Loucy (cell line): ENCODE measurements around the gene SPATA24.

Source experiments
- H2AFZ ChIP-seq: fragments of 200-600 bp; sonication (generic); 2 replicates; pipeline ENCODE4 v1.6.0; 2016; ENCODE audit warnings: antibody characterized with exemption, mild to moderate bottlenecking, low read length, moderate library complexity
- H3F3A ChIP-seq: fragments of 200-600 bp; 2 replicates; pipeline ENCODE4 v1.6.0; 2016; ENCODE audit warnings: antibody characterized with exemption, low read depth, mild to moderate bottlenecking
- H3K27me3 ChIP-seq: fragments of 200-600 bp; sonication (generic); 2 replicates; pipeline ENCODE4 v1.6.1; 2014; ENCODE audit warnings: low read length, mild to moderate bottlenecking; ENCODE audit not compliant: insufficient read depth, poor library complexity, severe bottlenecking
- H3K36me3 ChIP-seq: fragments of 200-600 bp; sonication (generic); 2 replicates; pipeline ENCODE4 v1.6.1; 2016; ENCODE audit warnings: low read length; ENCODE audit not compliant: insufficient read depth
- H3K4me1 ChIP-seq: fragments of 200-600 bp; sonication (generic); 2 replicates; pipeline ENCODE4 v1.5.1; 2014; ENCODE audit warnings: low read length, mild to moderate bottlenecking; ENCODE audit not compliant: insufficient read depth, poor library complexity, severe bottlenecking
- H3K4me2 ChIP-seq: fragments of 200-600 bp; sonication (generic); 2 replicates; pipeline ENCODE4 v1.6.0; 2014; ENCODE audit warnings: antibody characterized with exemption, low read length, low read depth, mild to moderate bottlenecking; ENCODE audit not compliant: poor library complexity, severe bottlenecking
- H3K4me3 ChIP-seq: fragments of 200-600 bp; sonication (generic); 2 replicates; pipeline ENCODE4 v1.5.1; 2014; ENCODE audit warnings: low read length, mild to moderate bottlenecking, mixed read lengths; ENCODE audit not compliant: poor library complexity, severe bottlenecking
- H3K79me2 ChIP-seq: fragments of 200-600 bp; sonication (generic); 2 replicates; pipeline ENCODE4 v1.6.1; 2014; ENCODE audit warnings: low read length; ENCODE audit not compliant: insufficient read depth
- H3K9ac ChIP-seq: fragments of 200-600 bp; sonication (generic); 2 replicates; pipeline ENCODE4 v1.6.0; 2014; ENCODE audit warnings: mild to moderate bottlenecking, low read depth, low read length, moderate library complexity; ENCODE audit not compliant: poor library complexity, severe bottlenecking
- H3K9me2 ChIP-seq: fragments of 200-600 bp; sonication (generic); replicated peaks from 2 replicates; pipeline ENCODE4 v1.6.1; 2016; ENCODE audit warnings: low read depth, low read length, mixed read lengths
- H3K9me3 ChIP-seq: fragments of 200-600 bp; sonication (generic); 2 replicates; pipeline ENCODE4 v1.6.1; 2014; ENCODE audit warnings: mild to moderate bottlenecking, antibody characterized with exemption, low read length, low read depth; ENCODE audit not compliant: insufficient read depth
- H4K20me1 ChIP-seq: fragments of 200-600 bp; sonication (generic); 2 replicates; pipeline ENCODE4 v1.6.0; 2014; ENCODE audit warnings: antibody characterized with exemption, low read length, mild to moderate bottlenecking; ENCODE audit not compliant: insufficient read depth, poor library complexity, severe bottlenecking
- CTCF ChIP-seq: fragments of 200-600 bp; sonication (generic); conservative IDR thresholded peaks from 2 replicates; pipeline ENCODE4 v1.5.1; 2014; ENCODE audit warnings: mild to moderate bottlenecking, antibody characterized with exemption, low read length
- EZH2phosphoT487 ChIP-seq: fragments of 200-600 bp; IDR thresholded peaks from 2 replicates; pipeline ENCODE4 v1.6.1; 2018; ENCODE audit warnings: antibody characterized with exemption, mild to moderate bottlenecking, moderate library complexity, borderline replicate concordance

SPATA24 gene

GRCh38 chr5:139397921-139398320 is 6.0 kb downstream of the SPATA24 start:
- peaks cover 14% of the 10 kb centered on the region for H3K4me1 ChIP-seq
- no peak overlapping the region for H3K9ac ChIP-seq

DNA sequence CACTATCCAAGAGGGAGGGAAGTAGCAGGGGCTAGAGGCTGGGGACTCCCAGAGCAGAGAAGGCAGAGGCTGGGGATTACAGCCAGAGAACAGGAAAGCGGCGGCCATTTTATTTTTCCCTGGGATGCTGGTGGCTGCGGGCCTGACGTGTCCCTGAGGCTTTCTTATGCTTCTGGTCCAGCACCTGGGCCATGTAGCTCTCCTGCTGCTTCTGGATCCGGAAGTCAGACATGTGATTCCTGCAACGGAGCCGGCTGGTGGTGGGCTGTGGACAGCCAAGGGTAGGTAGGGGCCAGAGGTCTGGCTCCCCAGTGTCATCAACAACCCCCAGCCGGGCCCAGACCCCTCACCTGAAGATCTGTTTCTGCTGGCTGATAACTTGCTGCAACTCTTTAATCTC is 7.2 kb downstream of the SPATA24 start:
- Histone ChIP-seq H3K4me3 (no peak overlapping the region), H3K27me3 (no peaks in the 10 kb centered on the region), H3F3A (no peaks in the 10 kb centered on the region), H2AFZ (no peak overlapping the region), H3K9ac (no peak overlapping the region), H3K4me1 (peaks cover 17% of the 10 kb centered on the region), H3K36me3 (no peaks in the 10 kb centered on the region), H3K4me2 (no peak overlapping the region), H3K79me2 (peaks cover 38% of the 10 kb centered on the region), H3K9me3 (no peaks in the 10 kb centered on the region), H4K20me1 (peaks cover 8% of the 10 kb centered on the region), H3K9me2 (no peaks in the 10 kb centered on the region)
- no peak for TF ChIP-seq EZH2phosphoT487
- TF ChIP-seq CTCF, result no peak

More at GRCh38 chr5:139397921-139398320, 6.0 kb downstream of the SPATA24 start:
- no peaks in the 10 kb centered on the region for H3F3A ChIP-seq
- H3K4me3 ChIP-seq, result no peak overlapping the region
- H3K9me2 ChIP-seq, result no peaks in the 10 kb centered on the region
- H3K9me3 ChIP-seq, result no peaks in the 10 kb centered on the region
- H4K20me1 ChIP-seq, result peaks cover 8% of the 10 kb centered on the region
- H3K27me3 ChIP-seq, result no peaks in the 10 kb centered on the region
- peaks cover 31% of the 10 kb centered on the region for H3K79me2 ChIP-seq
- H2AFZ ChIP-seq, result no peak overlapping the region
- TF ChIP-seq CTCF (no peak), EZH2phosphoT487 (no peak)
- H3K36me3 ChIP-seq, result no peaks in the 10 kb centered on the region
- no peak overlapping the region for H3K4me2 ChIP-seq

- Histone ChIP-seq H3K36me3 (no peaks in the 10 kb centered on the region), H3K9ac (no peak overlapping the region), H3K9me2 (no peaks in the 10 kb centered on the region), H4K20me1 (peaks cover 8% of the 10 kb centered on the region), H3F3A (no peaks in the 10 kb centered on the region), H3K4me1 (peaks cover 24% of the 10 kb centered on the region), H3K4me3 (no peak overlapping the region), H3K79me2 (peaks cover 44% of the 10 kb centered on the region), H3K27me3 (no peaks in the 10 kb centered on the region), H3K9me3 (no peaks in the 10 kb centered on the region), H3K4me2 (no peak overlapping the region), H2AFZ (no peak overlapping the region)
- TF ChIP-seq EZH2phosphoT487, result no peak
- no peak for TF ChIP-seq CTCF
Measured at GRCh38 chr5:139395844-139396640, 7.8 kb downstream of the SPATA24 start.
